AG04449 (cell line): Measurements from ENCODE around the gene DEPDC7.
"Not testable (repeated sequence)": the region's sequence is repeated elsewhere in the genome, so short reads cannot be mapped to it uniquely, and the experiment has no call there.

Source experiments
- CTCF ChIA-PET: fragments of 350-600 bp; formaldehyde crosslinking; extraction: SDS; loops from one replicate; lab custom pipeline; 2021; ENCODE audit warnings: antibody characterized with exemption; lab: Yijun Ruan, JAX
- POLR2A ChIA-PET: fragments of 400-600, 350-600 bp; formaldehyde crosslinking; extraction: SDS; loops from one replicate; lab custom pipeline; 2020; ENCODE audit warnings: antibody characterized with exemption, inconsistent platforms; lab: Yijun Ruan, JAX
- DNase-seq: peaks from one replicate; pipeline ENCODE4 v3.0.0-alpha.2; 2010; ENCODE audit warnings: low read depth, low spot score
- H3K4me3 ChIP-seq: 2 replicates; pipeline ENCODE4 v1.5.1; 2011; ENCODE audit warnings: low read depth, mild to moderate bottlenecking, control low read depth, low read length
- CTCF ChIP-seq: IDR thresholded peaks from one replicate; pipeline ENCODE4 v1.5.1; 2011; ENCODE audit warnings: mild to moderate bottlenecking, moderate library complexity, low read length, control low read depth, inconsistent platforms; ENCODE audit not compliant: insufficient read depth; ENCODE audit errors: missing control alignments

DEPDC7 gene

DNA sequence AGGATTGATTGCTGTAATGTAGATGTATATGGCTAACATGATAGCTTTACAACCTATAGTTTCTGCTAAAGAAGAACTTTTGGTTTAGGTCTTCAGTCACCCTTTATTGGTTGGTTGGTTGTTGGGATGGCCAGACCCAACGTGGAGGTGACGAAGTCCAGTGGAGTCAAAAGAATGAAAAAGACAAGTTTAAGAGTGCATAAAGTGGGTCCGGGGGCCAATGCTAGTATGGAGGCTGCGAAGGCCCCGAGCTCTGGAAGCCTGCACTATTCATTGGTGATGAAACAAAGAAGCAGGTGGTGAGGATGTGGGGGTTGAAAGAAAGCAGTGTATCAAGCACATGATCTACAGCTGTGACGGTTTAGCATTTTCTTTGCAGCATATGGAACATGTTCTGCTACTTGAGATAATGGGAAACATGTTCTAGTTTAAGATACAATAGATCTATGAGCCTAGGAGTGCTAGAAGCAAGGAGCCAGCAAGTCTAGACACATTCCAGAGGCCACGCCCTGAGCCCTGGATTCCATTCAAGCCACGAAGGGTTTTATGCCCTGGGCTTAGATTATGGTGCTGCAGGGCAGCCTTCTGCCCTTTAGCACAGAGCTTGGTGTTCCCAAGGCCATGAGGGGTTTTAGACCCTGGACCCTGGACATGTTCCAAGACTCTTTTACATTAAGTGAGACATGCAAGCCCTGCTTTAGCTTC is 30.0 kb downstream of the DEPDC7 start:
- POLR2A ChIA-PET: no interaction called here
- no peak overlapping the region for H3K4me3 ChIP-seq
- DNase-seq: no peak
- CTCF ChIA-PET: interaction anchor here (1.0 to 3.7 kb wide), 4 partner anchors 9 to 26 kb away, joined by 3 to 21 read pairs (median 4); no protein-coding TSS in a partner anchor
- TF ChIP-seq CTCF: no peak

DNA sequence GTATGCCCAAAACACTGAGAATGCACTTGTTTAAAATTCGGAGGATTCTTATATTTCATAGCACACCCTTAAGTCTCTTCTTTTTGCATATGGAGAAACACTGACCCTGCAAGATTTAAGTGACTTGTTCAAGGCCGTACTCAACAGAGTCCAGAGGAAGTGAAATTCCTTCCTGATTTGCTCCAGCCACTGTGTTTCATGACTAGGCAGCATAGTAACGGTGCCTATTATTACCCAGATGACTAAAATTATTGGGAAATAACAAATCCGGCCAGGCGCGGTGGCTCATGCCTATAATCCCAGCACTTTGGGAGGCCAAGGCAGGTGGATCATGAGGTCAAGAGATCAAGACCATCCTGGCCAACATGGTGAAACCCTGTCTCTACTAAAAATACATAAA is 33.0 kb downstream of the DEPDC7 start:
- POLR2A ChIA-PET, DNase-seq, H3K4me3 ChIP-seq: not testable (repeated sequence)
- CTCF ChIA-PET: interaction anchor here (3.7 kb wide), 1 partner anchor 17 kb away, joined by 21 read pairs; no protein-coding TSS in a partner anchor

GRCh38 chr11:33049565-33050408 is 34.1 kb downstream of the DEPDC7 start:
- DNase-seq, POLR2A ChIA-PET, CTCF ChIA-PET, H3K4me3 ChIP-seq: not testable (repeated sequence)

GRCh38 chr11:33052231-33052630 is 36.6 kb downstream of the DEPDC7 start:
- POLR2A ChIA-PET: no interaction called here
- CTCF ChIA-PET: interaction anchor here (1.0 to 6.0 kb wide), 2 partner anchors 8 to 13 kb away, joined by 4 to 54 read pairs; no protein-coding TSS in a partner anchor
- no peak for DNase-seq
- no peak for TF ChIP-seq CTCF
- H3K4me3 ChIP-seq: no peak overlapping the region

GRCh38 chr11:33055375-33055774 is 39.7 kb downstream of the DEPDC7 start:
- ChIA-PET CTCF (interaction anchor here (0.6 to 6.0 kb wide), 5 partner anchors 9 to 96 kb away, joined by 3 to 54 read pairs (median 3); partner anchors contain the start of gene TCP11L1), POLR2A (interaction anchor here (0.7 kb wide), 1 partner anchor 15 kb away, joined by 3 read pairs; no protein-coding TSS in a partner anchor)
- TF ChIP-seq CTCF: no peak
- no peak for DNase-seq
- H3K4me3 ChIP-seq: no peak overlapping the region

DNA sequence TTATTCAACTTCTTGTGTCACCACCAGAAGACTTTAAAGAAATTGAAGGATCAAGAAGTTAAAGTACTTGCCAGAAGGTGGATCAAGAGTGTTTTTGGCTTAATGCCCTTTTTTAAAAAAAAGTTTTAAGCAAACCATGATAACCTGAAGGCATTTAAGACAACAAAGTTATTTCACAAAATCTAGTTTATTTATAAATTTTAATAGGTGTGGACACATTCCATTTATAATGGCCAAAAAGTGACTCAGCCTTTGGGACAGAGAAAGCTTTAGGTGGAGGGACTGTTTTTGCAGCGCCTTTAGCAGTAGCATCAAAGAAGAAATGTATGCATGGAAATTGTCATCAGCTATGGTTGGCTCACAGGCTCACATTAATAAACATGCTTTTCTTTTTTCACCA is 41.6 kb downstream of the DEPDC7 start:
- CTCF ChIA-PET: interaction anchor here (0.8 to 6.0 kb wide), 3 partner anchors 8 to 98 kb away, joined by 3 to 54 read pairs (median 5); no protein-coding TSS in a partner anchor
- TF ChIP-seq CTCF: no peak
- POLR2A ChIA-PET: interaction anchor here (0.6 kb wide), 1 partner anchor 17 kb away, joined by 3 read pairs; no protein-coding TSS in a partner anchor
- no peak overlapping the region for H3K4me3 ChIP-seq
- no peak for DNase-seq
